Upper lobe of left lung (tissue), 4 donors: ENCODE data around the gene ANKUB1.

Experiments
- CTCF ChIP-seq, 6 experiments: fragments of 450-650 bp in 4 of 6; fragments of 200-600 bp in 2 of 6; sonication (generic) in 2 of 6; IDR thresholded peaks; one replicate each; pipeline ENCODE4 v1.5.1; 2016 to 2019; ENCODE audit warnings: antibody characterized with exemption in 6 of 6
- POLR2AphosphoS5 ChIP-seq, 2 donors: sonication (generic); formaldehyde crosslinking; IDR thresholded peaks; one replicate each; pipeline ENCODE4 v1.5.1; 2017; ENCODE audit warnings: antibody characterized with exemption in 2 of 2

GRCh38 chr3:149739396-149739795 is 53.0 kb downstream of the ANKUB1 start:
- no peak for TF ChIP-seq CTCF (IDR thresholded peaks at IDR 0.05)
- no peak for TF ChIP-seq POLR2AphosphoS5 (IDR thresholded peaks at IDR 0.05)
